ENCODE measurements around the gene SUN2. TPM values are rescaled to one million over a fixed set of nuclear protein-coding genes. Genes with fewer than 3 reads are reported as not detected.

Gene SUN2
- total RNA-seq, 6 experiments from 2014 or later = 104 to 174 (median 144) TPM

DNA sequence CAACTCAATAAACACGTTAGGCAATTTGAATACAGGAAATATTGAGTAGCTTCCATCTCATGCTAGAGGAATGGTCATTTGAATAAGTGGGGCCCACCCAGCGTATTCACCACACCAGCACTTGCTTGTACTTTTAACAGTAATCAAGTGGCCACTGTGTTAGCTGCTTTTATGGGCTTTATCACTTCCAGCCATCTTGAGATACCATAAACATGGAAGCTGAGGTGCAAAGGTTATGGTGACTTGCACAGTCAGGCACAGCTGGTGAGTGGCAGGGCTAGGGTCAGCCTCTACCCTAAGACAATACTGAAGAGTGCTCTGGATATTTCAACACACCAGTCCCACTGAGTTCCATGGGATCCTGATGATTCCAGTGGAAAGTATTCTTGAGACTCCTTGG, 61.7 kb downstream of the SUN2 start:
- 85% methylated on average over 2 of the region's 2 CpGs for WGBS (ENCODE audit: insufficient coverage, low coverage, low lambda C conversion rate, missing lambda C conversion rate)
- TF ChIP-seq POLR2A (IDR thresholded peaks at IDR 0.05) = no peak
- TF ChIP-seq, protein P1, sequence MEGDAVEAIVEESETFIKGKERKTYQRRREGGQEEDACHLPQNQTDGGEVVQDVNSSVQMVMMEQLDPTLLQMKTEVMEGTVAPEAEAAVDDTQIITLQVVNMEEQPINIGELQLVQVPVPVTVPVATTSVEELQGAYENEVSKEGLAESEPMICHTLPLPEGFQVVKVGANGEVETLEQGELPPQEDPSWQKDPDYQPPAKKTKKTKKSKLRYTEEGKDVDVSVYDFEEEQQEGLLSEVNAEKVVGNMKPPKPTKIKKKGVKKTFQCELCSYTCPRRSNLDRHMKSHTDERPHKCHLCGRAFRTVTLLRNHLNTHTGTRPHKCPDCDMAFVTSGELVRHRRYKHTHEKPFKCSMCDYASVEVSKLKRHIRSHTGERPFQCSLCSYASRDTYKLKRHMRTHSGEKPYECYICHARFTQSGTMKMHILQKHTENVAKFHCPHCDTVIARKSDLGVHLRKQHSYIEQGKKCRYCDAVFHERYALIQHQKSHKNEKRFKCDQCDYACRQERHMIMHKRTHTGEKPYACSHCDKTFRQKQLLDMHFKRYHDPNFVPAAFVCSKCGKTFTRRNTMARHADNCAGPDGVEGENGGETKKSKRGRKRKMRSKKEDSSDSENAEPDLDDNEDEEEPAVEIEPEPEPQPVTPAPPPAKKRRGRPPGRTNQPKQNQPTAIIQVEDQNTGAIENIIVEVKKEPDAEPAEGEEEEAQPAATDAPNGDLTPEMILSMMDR (IDR thresholded peaks at IDR 0.05) = no peak
- no peaks in the 10 kb centered on the region for H3K27me3 ChIP-seq
- peaks cover 0 to 33% (median 6%) of the 10 kb centered on the region in 4 donors for H3K4me1 ChIP-seq
- intact Hi-C loops (cut with DNase I) = no loop called here
- ATAC-seq = no peak
- H3K9me3 ChIP-seq = no peaks in the 10 kb centered on the region
- H3K27ac ChIP-seq = no peak overlapping the region
- no peak overlapping the region for H3K4me3 ChIP-seq
- DNase-seq = no peak
- H3K36me3 ChIP-seq = no peaks in the 10 kb centered on the region

DNA sequence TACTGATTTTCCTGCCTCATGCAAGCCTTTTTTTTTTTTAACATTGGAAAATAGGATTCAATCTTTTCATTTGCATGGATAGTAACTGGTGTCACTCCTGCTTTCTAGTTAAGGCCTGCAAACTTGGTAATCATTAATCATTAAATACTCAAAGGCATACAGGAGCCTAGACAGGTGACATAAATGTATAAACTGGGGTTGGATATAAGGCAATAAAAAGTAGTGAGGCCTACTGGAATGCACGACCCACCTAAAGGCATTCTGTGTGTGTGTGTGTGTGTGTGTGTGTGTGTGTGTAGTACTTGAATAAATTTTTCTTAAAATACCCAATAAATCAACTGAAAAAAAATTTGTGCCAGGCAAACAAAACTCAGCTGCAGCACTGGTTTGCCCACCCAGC, 66.1 kb downstream of the SUN2 start:
- no peaks in the 10 kb centered on the region for H3K9me3 ChIP-seq
- no peaks in the 10 kb centered on the region for H3K27me3 ChIP-seq
- 79% methylated on average over 1 of the region's 1 CpG for WGBS (ENCODE audit: insufficient coverage, low coverage, low lambda C conversion rate, missing lambda C conversion rate)
- ATAC-seq (no peak), DNase-seq (no peak)
- peaks cover 0 to 40% (median 5%) of the 10 kb centered on the region in 4 donors for H3K36me3 ChIP-seq
- no peak overlapping the region for H3K4me3 ChIP-seq
- intact Hi-C loops (cut with DNase I) = no loop called here
- H3K4me1 ChIP-seq = no peaks in the 10 kb centered on the region
- TF ChIP-seq POLR2A (IDR thresholded peaks at IDR 0.05) = no peak
- TF ChIP-seq, protein P1 (IDR thresholded peaks at IDR 0.05) = no peak
- H3K27ac ChIP-seq = no peak overlapping the region

DNA sequence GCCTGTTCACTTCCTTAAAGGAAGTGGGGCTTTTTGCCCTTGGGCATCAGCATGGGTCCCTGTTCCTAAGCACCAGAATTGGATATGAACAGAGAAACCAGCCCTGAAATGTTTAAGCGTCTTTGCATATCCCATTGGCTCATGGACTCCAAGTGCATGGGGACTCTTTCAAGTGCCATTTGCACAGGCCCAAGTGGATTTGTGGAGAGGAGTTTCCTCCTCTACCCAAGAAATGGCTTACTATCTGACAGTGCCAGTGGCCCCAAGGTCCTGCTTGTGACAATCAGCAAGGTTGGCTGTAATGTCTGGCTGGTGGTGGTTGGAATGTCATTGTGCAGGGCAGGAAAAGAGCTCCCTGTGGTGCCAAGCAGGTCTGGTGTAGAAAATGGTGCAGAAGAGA, 70.0 kb downstream of the SUN2 start:
- no peak for ATAC-seq
- no peak for DNase-seq
- no peaks in the 10 kb centered on the region for H3K27me3 ChIP-seq
- peaks cover 0 to 45% (median 8%) of the 10 kb centered on the region in 4 donors for H3K36me3 ChIP-seq
- no peaks in the 10 kb centered on the region for H3K9me3 ChIP-seq
- no peak overlapping the region for H3K27ac ChIP-seq
- intact Hi-C loops (cut with DNase I) = no loop called here
- TF ChIP-seq, protein P1 (IDR thresholded peaks at IDR 0.05) = no peak
- no peak for TF ChIP-seq POLR2A (IDR thresholded peaks at IDR 0.05)
- 100% methylated on average over 1 of the region's 1 CpG for WGBS (ENCODE audit: insufficient coverage, low coverage, low lambda C conversion rate, missing lambda C conversion rate)
- peaks cover 0 to 6% (median 3%) of the 10 kb centered on the region in 4 donors for H3K4me1 ChIP-seq
- no peak overlapping the region for H3K4me3 ChIP-seq

DNA sequence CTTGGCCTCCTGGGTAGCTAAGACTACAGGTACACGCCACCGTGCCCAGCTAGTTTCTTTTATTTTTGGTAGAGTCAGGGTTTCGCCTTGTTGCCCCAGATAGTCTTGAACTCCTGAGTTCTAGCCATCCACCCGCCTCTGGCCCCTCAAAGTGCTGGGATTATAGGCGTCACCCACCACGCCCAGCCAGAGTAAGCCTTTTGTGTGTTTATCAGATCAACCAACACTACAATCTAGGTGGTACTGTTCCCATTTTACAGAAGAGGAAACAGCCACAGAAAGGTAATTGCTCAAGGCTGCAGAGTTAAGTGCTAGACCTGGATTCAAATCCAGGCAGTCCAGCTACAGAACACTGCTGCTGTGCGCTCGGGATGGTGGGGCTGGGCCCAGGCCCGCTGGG, 70.9 kb downstream of the SUN2 start:
- no peaks in the 10 kb centered on the region for H3K27me3 ChIP-seq
- intact Hi-C loops (cut with DNase I) = no loop called here
- H3K4me1 ChIP-seq = peaks cover 0 to 6% (median 3%) of the 10 kb centered on the region in 4 donors
- H3K36me3 ChIP-seq = peaks cover 0 to 45% (median 8%) of the 10 kb centered on the region in 4 donors
- DNase-seq (peak in 1 of 3 donors; percentile 9), ATAC-seq (no peak)
- H3K9me3 ChIP-seq = no peaks in the 10 kb centered on the region
- no peak for TF ChIP-seq POLR2A (IDR thresholded peaks at IDR 0.05)
- TF ChIP-seq, protein P1 (IDR thresholded peaks at IDR 0.05) = no peak
- WGBS (ENCODE audit: insufficient coverage, low coverage, low lambda C conversion rate, missing lambda C conversion rate) = 87% methylated on average over 8 of the region's 9 CpGs
- no peak overlapping the region for H3K27ac ChIP-seq
- H3K4me3 ChIP-seq = no peak overlapping the region

Small RNAs within 50 kb of the gene (small RNA-seq; reads per million reads assigned to genes)
- 0 reads per million in 2 experiments for gene AL021707.8

Other genes starting within 250 kb of the SUN2 start
- 100 to 1,000 TPM; 128 to 205 (median 184) TPM for gene DDX17, start 249.7 kb downstream of the SUN2 start, total RNA-seq
- under 1 TPM in 1 of 6 experiments, not detected in 5; 0.55 TPM for gene DMC1, start 185.8 kb downstream of the SUN2 start, total RNA-seq
- under 1 TPM in 4 of 6 experiments, not detected in 2; 0.02 to 0.20 (median 0.16) TPM for gene FAM227A, start 99.6 kb downstream of the SUN2 start, total RNA-seq
- 10 to 100 TPM in 4 of 6 experiments, 1 to 10 TPM in 2; 6.1 to 14.4 (median 11.6) TPM for gene CBY1, start 99.4 kb downstream of the SUN2 start, total RNA-seq
- gene TOMM22, start 74.0 kb downstream of the SUN2 start, total RNA-seq = 10 to 100 TPM; 23.2 to 36.8 (median 32.4) TPM
- 10 to 100 TPM; 13.0 to 32.2 (median 21.7) TPM for gene JOSD1, start 55.1 kb downstream of the SUN2 start, total RNA-seq
- gene GTPBP1, start 50.1 kb downstream of the SUN2 start, total RNA-seq = 10 to 100 TPM; 13.4 to 21.6 (median 16.7) TPM
- 1 to 10 TPM; 2.0 to 6.2 (median 5.1) TPM for gene DNAL4, start 38.1 kb upstream of the SUN2 start, total RNA-seq
- under 1 TPM; 0.18 to 0.68 (median 0.28) TPM for gene NPTXR, start 88.0 kb upstream of the SUN2 start, total RNA-seq
- gene CBX6, start 116.2 kb upstream of the SUN2 start, total RNA-seq = 10 to 100 TPM in 4 of 6 experiments, 1 to 10 TPM in 2; 7.8 to 22.5 (median 12.1) TPM
- gene APOBEC3A, start 201.6 kb upstream of the SUN2 start, total RNA-seq = 1 to 10 TPM in 3 of 6 experiments, under 1 TPM in 3; 0.73 to 2.8 (median 1.1) TPM
- gene APOBEC3B, start 226.3 kb upstream of the SUN2 start, total RNA-seq = 1 to 10 TPM in 4 of 6 experiments, under 1 TPM in 2; 0.61 to 1.6 (median 1.1) TPM

Data from right lobe of liver (tissue), 6 donors.